Left renal pelvis (tissue), 4 donors: Measurements from ENCODE around the gene CTSF. TPM values are rescaled to one million over a fixed set of nuclear protein-coding genes. Genes with fewer than 3 reads are reported as not detected.
"Not testable (repeated sequence)": the region's sequence is repeated elsewhere in the genome, so short reads cannot be mapped to it uniquely, and the experiment has no call there.

ENCODE experiments used
- DNase-seq, 4 donors: peaks; one replicate each; pipeline ENCODE4 v3.0.0-alpha.2; 2013; ENCODE audit warnings: low read depth in 4 of 4, low spot score in 3 of 4
- polyA plus RNA-seq, 4 donors: library from polyadenylated mRNA; unstranded; fragments of 120-200 nt; gene quantifications; one replicate each; pipeline ENCODE4 v1.2.1, GENCODE V29; 2013; ENCODE audit not compliant: insufficient read length in 4 of 4

CTSF gene
- polyA plus RNA-seq, result 100 to 1,000 TPM in 3 of 4 donors, 10 to 100 TPM in 1; 93.0 to 112 (median 104) TPM

DNA sequence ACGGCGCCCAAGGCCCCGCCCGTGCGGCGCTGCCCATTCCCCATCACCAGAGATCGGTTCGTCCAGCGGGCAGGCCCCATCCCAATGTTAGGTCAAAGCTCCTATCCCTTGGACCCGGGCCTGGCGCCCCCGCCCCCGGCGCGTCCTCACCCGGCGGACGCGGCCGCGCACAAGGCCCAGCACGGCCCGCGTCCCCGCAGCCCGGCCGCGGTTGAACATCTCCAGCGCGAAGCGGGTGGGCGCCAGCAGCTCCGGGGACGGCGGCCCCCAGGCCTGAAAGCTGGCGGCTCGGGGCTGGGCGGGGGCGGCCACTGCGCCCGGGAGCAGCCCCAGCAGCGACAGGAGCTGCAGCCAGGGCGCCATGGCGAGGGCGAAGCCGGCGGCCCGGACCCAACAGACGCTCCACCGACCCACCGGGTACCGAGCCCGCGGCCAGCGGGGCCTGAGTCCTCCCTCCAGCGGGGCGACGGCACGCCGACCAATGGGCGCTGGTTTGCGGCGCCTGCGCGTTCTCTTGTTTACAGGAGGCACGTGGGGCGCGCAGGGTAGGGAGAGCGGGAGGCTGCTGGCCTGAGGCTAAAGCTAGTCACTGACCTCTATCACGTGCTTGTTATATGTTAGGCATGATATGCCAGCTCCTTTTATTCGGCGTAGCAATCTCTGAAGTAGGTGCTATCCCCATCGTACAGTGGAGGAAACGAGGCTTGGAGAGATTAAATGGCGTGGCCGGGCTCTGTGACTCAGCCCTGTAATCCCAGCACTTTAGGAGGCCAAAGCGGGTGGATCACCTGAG is at the start of gene CTSF:
Gene CTSF (minus strand): TSS at position 483 of the 793 bp plus-strand sequence. CDS start 120 bp downstream, at position 363.
- peak in 3 of 4 donors; percentile 42 to 60 (median 60) for DNase-seq

DNA sequence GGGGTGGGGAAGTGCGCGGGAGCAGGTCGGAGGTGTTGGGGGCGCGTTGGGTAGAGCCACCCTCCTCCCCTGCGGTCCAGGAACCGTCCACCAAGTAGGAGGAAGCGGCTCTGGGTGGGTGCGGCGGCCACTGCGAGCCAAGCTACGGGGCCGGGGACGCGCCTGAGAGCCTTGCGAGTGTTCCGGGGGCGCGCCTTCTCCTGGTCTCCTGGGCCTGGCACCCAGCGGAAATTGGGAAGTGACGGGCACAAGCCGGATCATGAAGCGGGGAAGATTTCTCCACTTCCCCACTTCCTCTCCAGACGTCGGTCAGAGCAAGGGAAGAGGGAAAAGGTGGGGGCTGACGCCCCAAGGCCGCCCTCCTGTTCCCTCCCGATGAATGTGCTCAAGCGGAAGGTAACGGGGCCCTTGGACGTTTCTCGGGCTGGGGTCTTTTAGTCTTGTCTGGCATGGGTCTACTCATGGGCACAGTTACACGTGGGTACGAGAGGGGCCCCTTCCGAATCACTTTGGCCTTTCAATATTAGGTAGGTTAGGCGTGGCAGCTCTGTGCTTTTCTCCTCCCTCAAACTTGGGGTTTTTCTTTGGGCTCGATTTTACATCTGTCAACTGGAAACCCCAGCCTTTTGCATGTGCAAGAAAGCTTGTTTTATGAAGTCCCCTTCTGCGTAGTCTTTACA is 48.9 kb upstream of the CTSF start:
- DNase-seq, result no peak

DNA sequence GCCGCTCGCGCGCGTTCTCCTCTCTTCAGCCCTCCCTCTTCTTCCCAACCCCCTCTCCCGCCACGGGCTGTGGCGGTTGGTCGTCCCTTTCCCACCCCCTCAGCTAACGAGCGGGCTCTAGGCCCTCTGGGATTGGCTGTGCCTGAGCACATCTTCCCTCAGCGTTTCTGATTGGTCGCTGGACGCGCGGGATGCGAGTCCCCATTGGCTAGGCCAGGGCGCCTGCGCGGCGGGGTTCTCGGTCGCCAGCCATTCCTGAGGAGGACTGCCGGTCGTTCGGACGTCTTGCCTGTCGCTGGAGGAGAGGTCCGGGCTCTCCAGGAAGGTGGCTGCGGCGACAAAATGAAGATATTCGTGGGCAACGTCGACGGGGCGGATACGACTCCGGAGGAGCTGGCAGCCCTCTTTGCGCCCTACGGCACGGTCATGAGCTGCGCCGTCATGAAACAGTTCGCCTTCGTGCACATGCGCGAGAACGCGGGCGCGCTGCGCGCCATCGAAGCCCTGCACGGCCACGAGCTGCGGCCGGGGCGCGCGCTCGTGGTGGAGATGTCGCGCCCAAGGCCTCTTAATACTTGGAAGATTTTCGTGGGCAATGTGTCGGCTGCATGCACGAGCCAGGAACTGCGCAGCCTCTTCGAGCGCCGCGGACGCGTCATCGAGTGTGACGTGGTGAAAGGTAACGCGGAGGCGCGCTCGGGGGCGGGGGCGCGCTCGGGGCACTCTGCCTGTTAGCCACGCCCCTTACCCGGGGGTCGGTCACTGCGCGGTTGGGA is 48.2 kb upstream of the CTSF start, which contains the start of gene RBM14:
Gene RBM14 (plus strand): TSS at position 252 of the 776 bp plus-strand sequence. CDS start 91 bp downstream, at position 343.
- DNase-seq, result peak; percentile 98 to 99 (median 99)

DNA sequence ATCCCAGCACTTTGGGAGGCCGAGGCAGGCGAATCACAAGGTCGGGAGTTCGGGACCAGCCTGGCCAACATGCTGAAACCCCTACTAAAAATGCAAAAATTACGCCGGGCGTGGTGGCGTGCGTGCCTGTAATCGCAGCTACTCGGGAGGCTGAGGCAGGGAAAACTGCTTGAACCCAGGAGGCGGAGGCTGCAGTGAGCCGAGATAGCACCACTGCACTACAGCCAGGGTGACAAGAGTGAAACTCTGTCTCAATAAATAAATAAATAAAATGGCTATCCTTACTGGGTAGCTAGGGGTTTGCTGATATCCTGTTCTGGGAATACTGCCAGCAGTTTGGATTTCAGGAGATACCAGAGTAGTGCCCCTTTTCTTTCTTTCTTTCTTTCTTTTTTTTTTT is 45.7 kb upstream of the CTSF start:
- no peak for DNase-seq

DNA sequence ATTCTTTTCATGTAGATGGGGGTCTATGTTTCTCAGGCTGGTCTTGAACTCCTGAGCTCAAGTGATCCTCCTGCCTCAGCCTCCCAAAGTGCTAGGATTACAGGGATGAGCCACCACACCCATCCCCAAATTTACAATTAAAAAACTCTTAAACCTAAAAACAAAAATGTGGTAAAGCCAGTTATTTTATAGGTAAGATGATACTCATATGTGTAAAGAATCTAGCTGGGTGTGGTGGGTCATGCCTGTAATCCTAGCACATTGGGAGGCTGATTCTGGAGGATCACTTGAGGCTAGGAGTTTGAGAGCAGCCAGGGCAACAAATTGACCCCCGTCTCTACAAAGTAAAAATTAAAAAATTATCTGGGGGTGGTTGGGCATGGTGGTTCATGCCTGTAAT is 44.1 kb upstream of the CTSF start:
- no peak for DNase-seq

DNA sequence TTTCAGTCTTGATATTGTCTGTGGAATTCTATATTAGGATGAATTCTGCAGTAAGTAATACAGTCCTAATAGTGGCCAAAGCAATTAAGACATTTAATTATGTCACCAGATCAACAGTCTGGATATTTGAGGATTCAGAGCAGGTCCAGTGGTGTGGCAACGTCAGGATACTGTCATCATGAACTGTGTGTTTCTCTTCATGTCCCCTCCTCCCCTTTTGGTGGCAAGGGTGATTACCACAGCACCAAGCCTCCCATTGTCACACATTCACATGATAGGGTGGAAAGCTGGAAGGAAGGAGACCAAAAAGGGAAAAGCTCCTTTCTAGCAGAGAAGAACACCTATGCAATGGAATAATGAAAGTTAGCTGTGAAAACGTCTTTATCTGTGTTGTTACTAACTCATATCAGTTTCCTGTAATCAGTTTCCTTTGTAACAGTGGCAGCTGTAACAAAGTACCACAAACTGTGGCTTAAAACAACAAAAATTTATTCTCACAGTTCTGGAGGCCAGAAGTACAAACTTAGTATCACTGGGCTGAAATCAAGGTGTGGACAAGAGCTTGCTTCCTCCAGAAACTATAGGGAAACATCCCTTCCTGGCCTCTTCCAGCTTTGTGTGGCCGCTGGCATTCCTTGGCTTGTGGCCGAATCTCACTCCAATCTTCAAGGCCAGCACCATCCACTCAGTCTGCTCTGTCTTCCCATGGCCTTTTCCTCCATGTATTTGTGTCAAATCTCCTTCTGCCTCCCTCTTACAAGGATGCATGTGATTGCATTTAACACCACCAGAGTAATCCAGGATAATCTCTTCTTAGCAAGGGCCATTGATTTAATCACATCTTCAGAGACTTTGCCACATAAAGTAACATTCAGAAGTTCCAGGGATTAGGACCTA is 41.6 kb upstream of the CTSF start:
- DNase-seq, result no peak

DNA sequence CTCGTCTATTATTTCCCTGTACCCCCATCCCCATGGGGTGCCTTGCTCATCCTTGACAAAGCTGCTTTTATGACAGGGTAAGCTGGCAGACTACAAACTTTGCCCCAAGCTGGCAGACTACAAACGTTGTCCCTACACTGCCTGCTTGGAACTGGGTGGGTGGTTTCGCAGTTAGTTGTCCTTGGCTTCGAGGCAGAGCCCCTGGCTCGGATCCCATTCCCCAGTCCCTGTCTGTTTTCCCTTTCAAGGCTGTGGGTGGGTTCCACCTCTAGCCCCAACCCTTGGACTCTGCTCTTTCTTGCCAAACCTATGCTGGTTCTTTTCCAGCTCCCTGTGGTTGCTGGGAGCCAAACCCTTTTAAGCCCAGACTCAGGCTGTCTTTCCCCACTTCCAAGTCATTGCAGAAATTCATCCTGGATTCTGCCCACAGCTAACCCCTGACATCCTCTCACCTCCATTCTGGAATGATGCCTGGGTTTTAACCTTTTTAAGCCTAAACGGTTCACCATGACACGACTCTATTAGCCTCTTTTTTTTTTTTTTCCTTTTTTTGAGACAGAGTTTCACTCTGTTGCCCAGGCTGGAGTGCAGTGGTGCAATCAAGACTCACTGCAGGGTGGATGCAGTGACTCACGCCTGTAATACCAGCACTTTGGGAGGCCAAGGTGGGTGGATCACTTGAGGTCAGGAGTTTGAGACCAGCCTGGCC is 38.9 kb upstream of the CTSF start:
- no peak for DNase-seq

DNA sequence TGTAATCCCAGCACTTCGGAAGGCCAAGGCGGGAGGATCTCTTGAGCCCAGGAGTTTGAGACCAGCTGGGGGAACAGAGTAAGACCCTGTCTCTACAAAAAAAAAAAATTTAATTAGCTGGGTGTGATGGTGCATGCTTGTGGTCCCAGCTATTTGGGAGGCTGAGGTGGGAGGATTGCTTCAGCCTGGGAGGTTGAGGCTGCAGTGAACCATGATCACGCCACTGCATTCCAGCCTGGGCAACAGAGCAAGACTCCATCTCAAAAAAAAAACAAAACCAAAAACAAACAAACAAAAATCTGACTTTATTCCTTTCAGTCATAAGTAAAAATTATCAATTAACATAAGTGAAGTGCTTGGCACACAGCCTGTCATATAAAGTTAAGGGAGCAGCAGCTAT is 38.2 kb upstream of the CTSF start:
- not testable (repeated sequence) for DNase-seq

DNA sequence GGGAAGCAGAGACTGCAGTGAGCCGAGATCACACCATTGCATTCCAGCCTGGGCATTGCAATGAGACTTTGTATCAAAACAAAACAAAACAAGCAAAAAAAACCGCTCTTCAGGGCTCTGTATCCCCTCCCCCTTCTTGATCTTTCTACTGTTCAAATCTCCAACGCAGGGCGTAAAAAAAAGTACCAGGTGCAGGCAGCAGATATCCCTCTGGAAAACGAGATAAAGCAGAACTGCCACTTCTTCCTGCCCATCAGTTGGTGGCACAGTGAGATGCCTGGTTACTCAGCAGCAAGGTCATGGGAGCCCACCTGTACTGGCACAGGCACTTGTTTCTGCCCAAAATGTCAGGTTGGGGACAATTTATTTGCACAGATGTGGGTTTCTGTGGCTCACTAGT is 35.7 kb upstream of the CTSF start:
- DNase-seq, result no peak

DNA sequence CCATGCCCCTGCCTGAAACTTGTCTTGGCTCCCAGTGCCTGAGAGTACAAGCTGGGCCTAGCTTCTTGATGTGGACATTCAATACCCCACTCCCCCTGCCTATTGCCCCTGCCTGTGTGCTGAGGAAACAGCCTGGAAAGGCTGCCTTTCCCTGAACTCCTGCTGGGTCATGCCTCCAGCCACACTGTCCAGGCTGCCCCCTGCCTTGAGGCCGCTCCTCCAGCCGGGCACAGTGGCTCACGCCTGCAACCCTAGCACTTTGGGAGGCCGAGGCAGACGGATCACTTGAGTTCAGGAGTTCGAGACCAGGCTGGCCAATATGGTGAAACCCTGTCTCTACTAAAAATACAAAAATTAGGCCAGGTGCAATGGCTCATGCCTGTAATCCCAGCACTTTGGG is 34.7 kb upstream of the CTSF start:
- DNase-seq, result no peak

DNA sequence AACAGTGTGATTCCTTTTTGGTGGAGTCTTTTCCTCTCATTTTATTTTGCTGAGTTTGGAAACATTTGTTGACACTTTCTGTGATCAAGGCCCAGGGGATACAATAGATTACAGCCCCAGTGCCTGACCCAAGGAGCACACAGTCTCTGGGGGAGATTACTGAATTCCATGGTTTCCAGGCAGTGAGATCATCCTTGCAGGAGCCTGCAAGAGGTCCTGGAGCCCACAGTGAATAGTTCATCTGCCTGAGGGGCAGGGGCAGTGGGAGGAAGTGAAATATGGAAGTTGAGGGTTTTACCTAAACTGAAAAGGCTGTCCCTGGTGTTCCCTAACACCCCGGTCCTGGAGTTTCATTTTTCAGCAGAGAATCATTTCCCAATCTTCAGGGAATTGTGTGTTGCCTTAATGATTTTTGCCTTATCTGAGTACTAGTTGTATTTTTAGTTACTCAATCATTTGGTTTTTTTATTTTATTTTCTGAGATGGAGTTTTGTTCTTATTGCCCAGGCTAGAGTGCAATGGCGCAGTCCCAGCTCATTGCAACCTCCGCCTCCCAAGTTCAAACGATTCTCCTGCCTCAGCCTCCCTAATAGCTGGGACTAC is 32.3 kb upstream of the CTSF start:
- no peak for DNase-seq

DNA sequence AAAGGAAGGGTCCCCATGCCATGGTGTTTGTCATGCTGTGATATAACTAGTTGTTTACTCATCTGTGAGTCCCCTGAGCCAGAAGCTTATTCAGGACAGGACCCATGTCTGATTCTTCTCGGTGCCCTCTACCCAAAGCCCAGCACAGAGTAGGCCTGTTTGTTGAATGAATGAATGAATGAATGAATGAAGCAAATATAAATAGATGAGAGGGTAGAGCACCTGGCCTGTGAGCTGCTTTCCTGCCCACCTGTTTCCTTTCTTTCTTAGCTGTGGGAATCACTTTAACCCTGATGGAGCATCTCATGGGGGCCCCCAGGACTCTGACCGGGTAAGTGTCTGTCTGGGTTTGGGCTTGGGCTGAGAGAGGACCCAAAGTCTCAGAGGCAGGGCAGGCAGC is 31.8 kb upstream of the CTSF start:
- DNase-seq, result no peak

DNA sequence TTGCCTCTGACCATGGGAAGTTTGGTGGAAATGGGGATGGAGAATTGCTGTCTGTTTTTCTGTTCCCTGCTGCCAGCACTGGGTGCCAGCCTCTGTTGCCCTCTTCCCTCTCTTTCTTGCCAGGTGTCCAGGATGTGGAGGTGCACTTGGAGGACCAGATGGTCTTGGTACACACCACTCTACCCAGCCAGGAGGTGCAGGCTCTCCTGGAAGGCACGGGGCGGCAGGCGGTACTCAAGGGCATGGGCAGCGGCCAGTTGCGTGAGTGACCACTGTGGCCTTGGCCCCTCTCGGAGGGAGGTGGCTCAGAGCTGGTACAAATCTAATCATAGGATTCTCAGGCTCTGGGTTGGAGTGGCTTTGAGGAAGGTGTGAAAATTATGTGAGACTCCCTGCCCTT is 30.6 kb upstream of the CTSF start:
- DNase-seq, result no peak

DNA sequence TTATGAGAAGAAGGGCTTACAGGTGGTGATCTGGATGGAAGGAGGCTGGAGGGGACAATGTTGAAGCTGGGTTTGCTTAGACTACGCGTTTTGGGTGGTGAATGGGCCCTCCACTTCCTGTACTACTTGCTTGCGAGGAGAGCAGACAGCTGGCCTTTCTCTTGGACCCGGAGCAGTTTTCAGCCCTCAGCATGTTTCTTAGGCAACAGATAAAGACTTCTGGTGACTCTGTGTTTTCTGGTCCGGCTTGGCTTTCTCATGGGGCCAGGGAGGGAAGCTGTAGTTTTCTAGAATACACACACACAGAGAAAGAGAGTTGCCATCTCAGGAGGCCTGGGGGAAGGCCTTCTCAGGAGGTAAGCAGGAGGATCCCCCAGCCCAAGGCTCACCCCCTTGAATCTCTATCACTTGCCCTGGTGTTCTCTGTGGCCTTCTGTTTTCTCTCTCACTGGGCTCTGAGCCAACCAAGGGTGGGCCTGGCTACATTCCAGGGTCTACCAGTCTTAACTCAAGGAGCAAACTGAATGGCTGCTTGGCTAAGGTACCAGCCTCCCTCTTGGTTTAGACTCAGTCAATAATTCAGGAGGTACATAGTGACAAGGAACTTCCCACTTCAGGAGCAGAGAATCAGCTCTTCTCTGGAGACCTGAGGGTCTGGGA is 27.0 kb upstream of the CTSF start:
- DNase-seq, result peak in 1 of 4 donors; percentile 40

DNA sequence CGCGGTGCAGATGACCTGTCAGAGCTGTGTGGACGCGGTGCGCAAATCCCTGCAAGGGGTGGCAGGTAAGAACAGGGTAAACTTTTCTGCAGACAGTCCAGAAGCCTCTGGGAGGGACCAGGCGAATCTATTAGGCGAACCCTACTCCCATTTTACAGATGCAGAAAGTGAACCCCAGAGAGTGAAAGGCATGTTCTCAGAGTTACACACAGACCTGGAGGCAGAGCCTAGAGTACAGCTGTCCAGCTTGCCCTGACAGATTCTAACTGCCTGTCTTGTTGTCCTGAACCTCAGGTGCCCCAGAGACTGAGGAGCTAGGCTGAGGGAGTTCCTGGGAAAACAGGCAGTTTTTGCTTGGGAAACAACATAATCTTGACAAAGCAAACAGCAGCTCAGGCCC is 25.2 kb upstream of the CTSF start:
- DNase-seq, result no peak

DNA sequence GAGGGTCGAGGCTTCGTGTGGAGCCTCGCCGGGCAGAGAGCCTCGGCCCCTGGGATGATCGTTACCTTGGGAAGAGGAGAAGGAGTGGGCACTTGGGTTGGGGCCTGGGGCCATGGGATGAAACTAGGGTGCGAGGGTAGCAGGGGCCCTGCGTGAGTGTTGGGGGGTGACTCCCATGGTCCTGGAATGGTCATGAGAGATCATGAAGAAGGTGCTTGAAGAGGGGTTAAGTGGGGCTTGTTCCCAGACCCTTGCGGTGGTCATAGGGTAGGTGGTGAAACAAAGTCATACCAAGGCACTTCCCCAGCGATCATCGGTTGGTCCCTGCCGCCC is 24.9 kb upstream of the CTSF start:
- no peak for DNase-seq

DNA sequence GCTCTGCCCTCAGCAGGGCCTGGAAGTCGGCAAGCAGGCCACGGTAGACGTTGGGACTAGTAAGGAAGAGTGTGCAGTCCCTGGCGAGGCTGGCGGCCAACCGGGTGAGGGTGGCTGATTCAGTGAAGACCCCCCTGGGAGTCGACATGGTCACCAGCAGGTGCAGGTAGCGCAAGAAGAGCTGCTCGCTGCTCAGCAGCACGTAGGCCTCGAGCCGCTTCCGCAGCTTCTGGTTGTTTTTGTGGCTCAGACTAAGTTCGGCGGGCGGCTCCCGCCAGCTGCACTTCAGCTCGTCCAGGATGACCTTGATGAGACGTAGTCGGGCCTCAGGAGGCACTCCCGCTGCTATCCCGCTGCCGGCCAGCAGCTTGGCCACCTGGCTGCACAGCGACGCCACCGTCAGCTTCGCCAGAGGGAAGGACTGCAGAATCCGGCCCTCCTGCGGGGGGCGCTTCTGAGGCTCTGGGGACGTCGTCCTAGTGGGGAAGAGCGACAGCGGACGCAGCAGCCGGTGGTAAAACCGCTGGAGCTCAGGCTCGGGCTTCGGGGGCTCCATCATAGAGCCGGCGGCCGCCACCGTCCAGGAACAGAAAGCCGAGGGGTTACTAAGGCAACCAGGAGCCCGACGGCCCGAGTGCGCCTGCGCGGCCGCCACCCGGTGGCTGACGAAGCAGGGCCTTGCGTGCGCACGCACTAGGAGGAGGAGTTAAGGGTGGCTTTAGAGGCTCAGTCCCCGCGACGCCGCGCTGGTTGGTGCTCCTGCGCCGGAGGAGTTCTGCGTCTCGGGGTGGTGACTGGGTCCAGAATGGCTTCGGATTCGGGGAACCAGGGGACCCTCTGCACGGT is 24.3 kb upstream of the CTSF start, which contains the start of the genes CCDC87 and CCS:
Gene CCDC87 (minus strand): TSS at position 607 of the 846 bp plus-strand sequence. CDS start 48 bp downstream, at position 559.
Gene CCS (plus strand): TSS at position 729 of the 846 bp plus-strand sequence. CDS start 77 bp downstream, at position 806.
- DNase-seq, result peak; percentile 84 to 89 (median 87)
